ENCODE measurements around the gene PNPLA6. TPM values are rescaled to one million over a fixed set of nuclear protein-coding genes. Genes with fewer than 3 reads are reported as not detected.

The PNPLA6 gene
- total and polyA plus RNA-seq, 9 of the 15 experiments (the other 6 are each of a cell fraction or from before 2014, with no cell fraction given): 0.07 to 30.2 (median 8.3) TPM

DNA sequence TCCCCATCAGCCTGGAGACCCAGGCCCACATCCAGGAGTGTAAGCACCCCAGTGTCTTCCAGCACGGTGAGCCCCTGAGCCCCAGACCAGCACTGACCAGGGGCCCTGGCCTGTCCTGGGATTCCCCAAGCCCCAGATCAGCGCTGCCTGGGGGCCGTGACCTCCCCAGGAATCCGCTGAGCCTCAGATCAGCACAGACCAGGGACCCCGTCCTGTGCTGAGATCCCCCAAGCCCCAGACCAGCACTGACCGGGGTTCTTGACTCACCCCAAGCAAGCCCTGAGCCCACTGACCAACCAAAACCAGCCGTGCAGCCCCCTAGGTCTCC lies 7.4 kb upstream of the PNPLA6 start:
- DNase-seq (ENCODE audit: extremely low read depth in 1 of 4, low spot score in 3 of 4) (no peak), FAIRE-seq (no peak), ATAC-seq (no peak)
- intact Hi-C loops (cut with micrococcal nuclease) (no loop called here), in situ Hi-C loops (cut with MboI) (no loop called here)
- Histone ChIP-seq H3K27ac (ENCODE audit: extremely low read depth, low read depth, low read length) (no peak overlapping the region), H3K9me1 (ENCODE audit: control insufficient read depth, insufficient read depth, low read length) (no peaks in the 10 kb centered on the region), H3K79me2 (ENCODE audit: control insufficient read depth, insufficient read depth, low read length) (no peaks in the 10 kb centered on the region), H3K4me3 (no peak overlapping the region), H3K27me3 (ENCODE audit: control insufficient read depth in 2 of 2, insufficient read depth in 2 of 2, low read length in 2 of 2) (no peaks in the 10 kb centered on the region), H3K36me3 (ENCODE audit: control insufficient read depth, insufficient read depth, low read length) (peaks cover 18% of the 10 kb centered on the region; the same call in 1 of the 3 replicates), H3K9ac (ENCODE audit: insufficient read depth in 1 of 2, low read depth in 2 of 2, low read length in 2 of 2) (peak overlapping the region in 1 of 2 experiments; percentile 58; a peak in 1 of 4 replicates), H4K20me1 (replicated peaks; ENCODE audit: control insufficient read depth, insufficient read depth, low read length) (no peaks in the 10 kb centered on the region), H3K9me3 (replicated peaks; ENCODE audit: control insufficient read depth, insufficient read depth, low read depth, low read length) (no peaks in the 10 kb centered on the region), H3K4me1 (replicated peaks in 1 of 2; ENCODE audit: control insufficient read depth in 2 of 2, insufficient read depth in 2 of 2, low read length in 2 of 2) (peaks cover 4 to 22% of the 10 kb centered on the region in 2 experiments; a peak in 4 of 5 replicates), H3K4me2 (ENCODE audit: insufficient read depth, low read length) (no peak overlapping the region), H2AFZ (ENCODE audit: low read depth, low read length) (no peak overlapping the region)
- TF ChIP-seq ZNF57 (CRISPR knock-in tag; IDR thresholded peaks at IDR 0.05) (no peak), POLR2G (IDR thresholded peaks at IDR 0.05; ENCODE audit: low read depth, low read length) (0 out of 2 replicates have a peak, but pooled peaks have one; percentile 23)
- WGBS (ENCODE audit: insufficient coverage, low coverage, missing lambda C conversion rate): 68% methylated on average over 6 of the region's 7 CpGs
- BruUV-seq (replicated peaks): no TSS peak
- POLR2A ChIA-PET: no interaction called here
- CTCF ChIA-PET (ENCODE audit: low intra/inter-chr PET ratio): no interaction called here

DNA sequence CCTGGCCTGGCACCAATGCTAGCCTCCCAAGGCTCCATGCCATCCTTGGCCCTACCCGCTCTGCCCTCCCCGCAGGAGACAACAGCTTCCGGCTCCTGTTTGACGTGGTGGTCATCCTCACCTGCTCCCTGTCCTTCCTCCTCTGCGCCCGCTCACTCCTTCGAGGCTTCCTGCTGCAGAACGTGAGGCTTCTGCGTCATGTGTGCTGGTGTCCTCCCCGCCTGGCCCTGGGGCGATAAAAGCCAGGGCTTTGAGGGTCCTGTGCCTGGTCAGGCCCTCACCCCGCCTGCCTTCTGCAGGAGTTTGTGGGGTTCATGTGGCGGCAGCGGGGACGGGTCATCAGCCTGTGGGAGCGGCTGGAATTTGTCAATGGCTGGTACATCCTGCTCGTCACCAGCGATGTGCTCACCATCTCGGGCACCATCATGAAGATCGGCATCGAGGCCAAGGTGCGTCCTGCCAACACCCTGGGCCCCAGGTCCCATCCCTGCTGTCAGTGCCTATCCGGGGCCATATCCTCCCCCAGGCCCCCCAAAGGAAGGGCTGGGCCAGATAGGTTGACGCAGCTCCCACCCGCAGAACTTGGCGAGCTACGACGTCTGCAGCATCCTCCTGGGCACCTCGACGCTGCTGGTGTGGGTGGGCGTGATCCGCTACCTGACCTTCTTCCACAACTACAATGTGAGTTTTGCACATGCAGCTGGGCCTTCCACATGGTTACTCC lies 6.8 kb upstream of the PNPLA6 start:
- Histone ChIP-seq H3K4me2 (ENCODE audit: insufficient read depth, low read length) (no peak overlapping the region), H3K9me1 (ENCODE audit: control insufficient read depth, insufficient read depth, low read length) (no peaks in the 10 kb centered on the region), H3K9me3 (replicated peaks; ENCODE audit: control insufficient read depth, insufficient read depth, low read depth, low read length) (no peaks in the 10 kb centered on the region), H3K4me3 (no peak overlapping the region), H3K79me2 (ENCODE audit: control insufficient read depth, insufficient read depth, low read length) (no peaks in the 10 kb centered on the region), H3K27ac (ENCODE audit: extremely low read depth, low read depth, low read length) (no peak overlapping the region), H3K4me1 (replicated peaks in 1 of 2; ENCODE audit: control insufficient read depth in 2 of 2, insufficient read depth in 2 of 2, low read length in 2 of 2) (peaks cover 3 to 25% of the 10 kb centered on the region in 2 experiments; a peak in 4 of 5 replicates), H2AFZ (ENCODE audit: low read depth, low read length) (no peak overlapping the region), H3K9ac (ENCODE audit: insufficient read depth in 1 of 2, low read depth in 2 of 2, low read length in 2 of 2) (peak overlapping the region in 1 of 2 experiments; percentile 58; a peak in 1 of 4 replicates), H3K27me3 (ENCODE audit: control insufficient read depth in 2 of 2, insufficient read depth in 2 of 2, low read length in 2 of 2) (no peaks in the 10 kb centered on the region), H4K20me1 (replicated peaks; ENCODE audit: control insufficient read depth, insufficient read depth, low read length) (no peaks in the 10 kb centered on the region), H3K36me3 (ENCODE audit: control insufficient read depth, insufficient read depth, low read length) (peaks cover 18% of the 10 kb centered on the region; the same call in 1 of the 3 replicates)
- no TSS peak for BruUV-seq (replicated peaks)
- FAIRE-seq: no peak
- no peak for DNase-seq (ENCODE audit: extremely low read depth in 1 of 4, low spot score in 3 of 4)
- in situ Hi-C loops (cut with MboI): no loop called here
- WGBS (ENCODE audit: insufficient coverage, low coverage, missing lambda C conversion rate): 90% methylated on average over 27 of the region's 32 CpGs
- ChIA-PET POLR2A (interaction anchor here (0.5 kb wide), 1 partner anchor 33 kb away, joined by 3 read pairs; no protein-coding TSS in a partner anchor), CTCF (ENCODE audit: low intra/inter-chr PET ratio) (no interaction called here)
- intact Hi-C loops (cut with micrococcal nuclease): no loop called here
- ATAC-seq: no peak
- TF ChIP-seq EGR1 (conservative IDR thresholded peaks at IDR 0.05): no peak
- no peak for TF ChIP-seq TBL1XR1 (IDR thresholded peaks at IDR 0.05; ENCODE audit: low read length in 2 of 2)
- TF ChIP-seq ZNF764 (CRISPR knock-in tag; IDR thresholded peaks at IDR 0.05; ENCODE audit: low read depth): no peak
- TF ChIP-seq ELF1 (tag; IDR thresholded peaks at IDR 0.05): no peak
- no peak for TF ChIP-seq MCM5 (IDR thresholded peaks at IDR 0.05; ENCODE audit: low read depth)
- TF ChIP-seq ZNF668 (CRISPR knock-in tag; IDR thresholded peaks at IDR 0.05): no peak
- TF ChIP-seq CREBBP (IDR thresholded peaks at IDR 0.05; ENCODE audit: low read depth, low read length): no peak
- TF ChIP-seq ZFP36 (IDR thresholded peaks at IDR 0.05; ENCODE audit: low read depth, low read length, partially characterized antibody): no peak
- TF ChIP-seq BCL6 (CRISPR knock-in tag; IDR thresholded peaks at IDR 0.05): no peak
- TF ChIP-seq TBP (optimal IDR thresholded peaks at IDR 0.05; ENCODE audit: low read depth, low read length): no peak
- TF ChIP-seq DACH1 (IDR thresholded peaks at IDR 0.05; ENCODE audit: partially characterized antibody): no peak
- TF ChIP-seq HNRNPK (IDR thresholded peaks at IDR 0.05; ENCODE audit: low read depth, low read length, poor library complexity, severe bottlenecking): no peak
- TF ChIP-seq, protein P1, sequence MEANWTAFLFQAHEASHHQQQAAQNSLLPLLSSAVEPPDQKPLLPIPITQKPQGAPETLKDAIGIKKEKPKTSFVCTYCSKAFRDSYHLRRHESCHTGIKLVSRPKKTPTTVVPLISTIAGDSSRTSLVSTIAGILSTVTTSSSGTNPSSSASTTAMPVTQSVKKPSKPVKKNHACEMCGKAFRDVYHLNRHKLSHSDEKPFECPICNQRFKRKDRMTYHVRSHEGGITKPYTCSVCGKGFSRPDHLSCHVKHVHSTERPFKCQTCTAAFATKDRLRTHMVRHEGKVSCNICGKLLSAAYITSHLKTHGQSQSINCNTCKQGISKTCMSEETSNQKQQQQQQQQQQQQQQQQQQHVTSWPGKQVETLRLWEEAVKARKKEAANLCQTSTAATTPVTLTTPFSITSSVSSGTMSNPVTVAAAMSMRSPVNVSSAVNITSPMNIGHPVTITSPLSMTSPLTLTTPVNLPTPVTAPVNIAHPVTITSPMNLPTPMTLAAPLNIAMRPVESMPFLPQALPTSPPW (CRISPR knock-in tag; IDR thresholded peaks at IDR 0.05): no peak
